HG02571 (cell line): ENCODE results near the gene ZNF550.
A peak's percentile ranks its signal among the peaks of the same experiment; 100 is the strongest.

Source experiments
- ATAC-seq: cut with Tn5 transposase; IDR thresholded peaks from one replicate; pipeline ENCODE4 v1.9.1; 2021; ENCODE audit warnings: mild to moderate bottlenecking, moderate library complexity; ENCODE audit not compliant: unreplicated experiment

The ZNF550 gene

DNA sequence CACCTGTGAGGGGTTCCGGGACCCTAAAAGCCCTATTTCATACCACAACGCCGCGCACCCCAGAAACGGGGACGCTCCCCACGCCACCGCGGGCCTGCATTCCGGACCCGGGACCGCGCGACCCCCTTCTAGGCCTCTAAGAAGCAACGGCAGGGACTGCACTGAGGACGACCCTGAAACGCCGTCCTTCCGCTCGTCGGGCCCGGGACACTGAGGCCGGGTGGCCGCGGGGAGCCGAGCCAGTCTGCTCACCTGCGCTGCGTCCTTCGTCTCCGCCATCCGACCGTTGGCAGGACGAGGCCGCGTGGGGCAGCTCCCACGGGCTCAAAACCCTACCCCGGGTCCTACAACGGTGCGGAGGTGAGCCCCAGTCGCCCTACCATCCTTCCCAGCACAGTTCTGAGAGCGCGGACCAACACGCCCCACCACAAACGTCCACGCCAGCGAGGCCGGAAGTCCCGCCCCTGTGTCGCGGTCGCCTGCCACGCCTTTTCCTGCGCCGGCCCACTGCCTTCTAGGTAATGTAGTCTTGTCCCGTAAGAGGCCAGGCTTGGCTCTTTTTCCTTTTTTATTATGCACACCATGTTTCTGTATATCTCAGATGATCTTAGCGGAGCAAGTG lies at the start of gene ZNF550:
ZNF550 (minus strand) TSS at position 460 of the 622 bp plus-strand sequence; CDS start at position 279, 181 bp downstream.
- ATAC-seq: peak; percentile 82

DNA sequence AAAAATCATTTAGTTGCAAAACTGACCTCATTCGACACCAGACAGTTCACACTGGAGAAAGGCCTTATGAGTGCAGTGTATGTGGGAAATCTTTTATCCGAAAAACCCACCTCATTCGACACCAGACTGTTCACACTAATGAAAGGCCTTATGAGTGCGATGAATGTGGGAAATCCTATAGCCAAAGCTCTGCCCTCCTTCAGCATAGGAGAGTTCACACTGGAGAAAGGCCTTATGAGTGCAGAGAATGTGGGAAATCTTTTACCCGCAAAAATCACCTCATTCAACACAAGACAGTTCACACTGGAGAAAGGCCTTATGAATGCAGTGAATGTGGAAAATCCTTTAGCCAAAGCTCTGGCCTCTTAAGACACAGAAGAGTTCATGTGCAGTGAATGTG lies 47.3 kb upstream of the ZNF550 start:
- ATAC-seq: no peak

GRCh38 chr19:57599761-57600383 lies 40.2 kb upstream of the ZNF550 start, which contains the start of gene ZNF530:
ZNF530 (plus strand) TSS chr19:57599885; CDS start chr19:57604346, 4,461 bp downstream.
- peak; percentile 90 for ATAC-seq

DNA sequence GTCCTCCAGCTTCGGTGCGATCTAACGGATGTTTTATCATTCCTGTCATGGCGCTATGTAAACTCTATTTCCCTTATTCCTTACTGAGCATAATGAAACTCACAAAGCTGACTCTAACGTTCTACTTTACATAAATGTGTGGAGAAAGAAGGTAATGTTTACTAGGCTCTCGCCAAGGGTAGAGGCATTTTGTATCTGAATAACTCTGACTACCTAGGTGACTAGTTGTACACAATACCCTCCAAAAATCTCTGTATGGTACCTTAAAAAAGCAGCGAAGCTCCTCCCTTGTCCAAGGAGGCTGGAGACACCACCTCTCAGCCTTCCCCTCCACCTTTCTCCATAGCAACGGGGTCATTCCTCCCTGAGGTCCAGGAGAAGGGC lies 39.7 kb upstream of the ZNF550 start:
- ATAC-seq: peak; percentile 21

- no peak for ATAC-seq
These were observed 27.9 kb upstream of the ZNF550 start for GRCh38 chr19:57587529-57587928.

DNA sequence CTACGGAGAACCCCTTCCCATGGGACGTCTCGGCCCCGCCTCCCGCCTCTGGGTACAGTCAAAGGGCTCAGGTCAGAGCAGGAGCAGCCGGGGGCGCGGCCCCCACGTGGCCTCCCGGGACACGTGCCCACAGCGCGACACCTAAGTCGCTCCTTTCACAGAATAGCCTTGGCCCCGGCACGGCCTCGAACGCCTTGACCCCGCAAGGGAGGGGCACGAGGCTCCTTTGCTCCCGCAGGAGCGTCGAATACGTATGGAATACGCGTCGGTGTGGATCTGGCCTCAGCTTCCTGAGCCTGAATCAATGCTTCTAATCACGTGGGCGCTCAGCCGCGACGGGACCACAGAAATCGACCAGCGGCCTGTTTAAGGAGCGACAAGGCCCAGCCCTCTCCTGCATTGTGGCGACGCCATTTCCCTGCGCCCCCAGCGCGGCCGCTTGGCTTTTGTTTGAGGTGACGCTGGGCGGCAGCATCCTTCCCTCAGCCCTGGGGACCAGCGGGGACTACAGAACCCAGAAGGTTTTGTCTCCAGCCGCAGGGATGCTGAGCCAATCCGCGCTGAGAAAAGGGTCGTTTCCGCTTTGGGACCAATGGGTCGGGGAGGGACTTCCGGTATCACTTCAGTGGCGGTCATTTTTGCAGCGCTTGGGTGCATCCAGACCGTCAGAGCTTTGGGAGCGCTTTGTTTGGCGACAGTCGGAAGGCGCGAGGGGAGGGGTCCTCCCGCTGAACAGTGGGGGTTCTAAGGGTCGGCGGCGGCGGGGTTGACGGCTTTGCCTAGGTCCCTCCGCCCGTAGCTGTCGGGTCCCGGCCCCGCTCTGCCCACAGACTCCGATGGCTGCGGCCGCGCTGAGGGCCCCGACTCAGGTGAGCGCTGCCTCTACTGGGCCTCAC lies 24.1 kb upstream of the ZNF550 start, which contains the start of gene ZIK1:
ZIK1 (plus strand) TSS at position 625 of the 896 bp plus-strand sequence; CDS start at position 837, 212 bp downstream.
- peak; percentile 61 for ATAC-seq

DNA sequence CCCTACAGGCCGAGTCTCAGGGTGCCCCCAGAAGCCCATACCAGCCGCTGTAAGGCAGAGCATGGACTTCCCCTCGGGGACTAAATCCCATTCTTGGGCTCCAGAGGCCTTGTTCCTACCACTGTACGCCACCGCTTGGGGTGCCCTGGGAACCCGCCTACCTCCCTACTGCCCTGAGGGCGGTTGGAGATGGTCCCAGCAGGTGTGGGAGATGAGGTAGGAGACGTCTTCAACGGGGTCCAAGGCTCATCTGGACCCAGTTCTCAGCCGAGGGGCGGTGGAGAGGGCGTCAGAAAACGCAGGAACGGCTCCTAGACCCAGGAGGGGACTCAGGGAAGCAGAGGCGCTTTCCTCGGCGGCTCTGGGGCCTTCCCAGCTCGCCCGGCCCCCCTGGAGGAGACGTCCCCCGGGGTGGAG lies 23.4 kb upstream of the ZNF550 start:
- ATAC-seq: no peak

GRCh38 chr19:57578487-57579205 lies 19.0 kb upstream of the ZNF550 start, which contains the start of gene ZNF416:
ZNF416 (minus strand) TSS chr19:57578911; CDS start chr19:57578704, 207 bp downstream.
- ATAC-seq: peak; percentile 91

GRCh38 chr19:57576661-57577060 lies 17.0 kb upstream of the ZNF550 start:
- ATAC-seq: no peak

GRCh38 chr19:57572415-57572947 lies 12.8 kb upstream of the ZNF550 start:
- no peak for ATAC-seq

GRCh38 chr19:57570707-57571106 lies 11.0 kb upstream of the ZNF550 start:
- ATAC-seq: no peak

- no peak for ATAC-seq
These were observed 7.0 kb upstream of the ZNF550 start for GRCh38 chr19:57566396-57567265.

- no peak for ATAC-seq
These were observed 3.9 kb upstream of the ZNF550 start for GRCh38 chr19:57563547-57563946.

- no peak for ATAC-seq
These were observed 407 bp upstream of the ZNF550 start for GRCh38 chr19:57560049-57560491.

DNA sequence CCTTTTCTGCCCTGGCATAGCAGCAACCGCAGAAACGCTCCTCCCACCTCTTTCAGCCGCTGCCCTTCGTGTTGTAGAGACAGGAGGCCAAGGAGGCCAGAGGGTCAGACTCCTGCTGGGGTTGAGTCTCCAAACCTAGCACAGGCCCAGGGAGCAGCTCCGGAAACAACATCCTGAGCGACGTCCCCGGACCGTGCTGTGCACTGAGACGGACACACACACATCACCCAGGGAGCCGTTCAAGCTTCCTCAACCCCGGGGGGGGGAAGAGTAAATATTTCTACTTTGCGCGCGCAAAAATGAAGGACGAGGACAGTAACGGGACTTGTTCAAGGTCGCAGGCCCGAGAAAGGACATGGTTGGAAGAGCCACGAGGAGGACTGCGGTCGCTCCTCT lies 657 bp downstream of the ZNF550 start:
- ATAC-seq: no peak

GRCh38 chr19:57558525-57558924 lies 1.1 kb downstream of the ZNF550 start:
- no peak for ATAC-seq

- no peak for ATAC-seq
These were observed 2.0 kb downstream of the ZNF550 start for GRCh38 chr19:57557659-57558058.

- ATAC-seq: no peak
These were observed 7.2 kb downstream of the ZNF550 start for GRCh38 chr19:57552432-57552831.

- no peak for ATAC-seq
These were observed 13.2 kb downstream of the ZNF550 start for GRCh38 chr19:57546513-57546912.
